Activated CD8-positive, alpha-beta memory T cell treated with anti-CD3 and anti-CD28 coated beads, Interleukin-2, amount 10 ng/mL, durations not matched to agents 7 days and 5 days (primary cell): ENCODE data around the gene PIGM. TPM values are rescaled to one million over a fixed set of nuclear protein-coding genes. Genes with fewer than 3 reads are reported as not detected.

ENCODE experiments used
- ATAC-seq: fragments of 150-1000 bp; cut with Tn5 transposase; one replicate; pipeline ENCODE4 v1.10.0; 2021; ENCODE audit warnings: moderate library complexity
- CTCF ChIA-PET: fragments of 350-600 bp; sonication (Branson Sonifier 250); formaldehyde crosslinking; loops from one replicate; lab custom pipeline; 2021; ENCODE audit warnings: antibody characterized with exemption; lab: Charles Lee
- DNase-seq: peaks from one replicate; pipeline ENCODE4 v3.0.0-alpha.2; 2020
- H3K27ac Mint-ChIP-seq: one replicate; pipeline ENCODE4 v1.8.0; 2021; ENCODE audit warnings: mild to moderate bottlenecking, mixed read lengths
- H3K27me3 Mint-ChIP-seq: one replicate; pipeline ENCODE4 v1.8.0; 2021; ENCODE audit warnings: mixed read lengths
- H3K36me3 Mint-ChIP-seq: one replicate; pipeline ENCODE4 v1.8.0; 2021; ENCODE audit warnings: mild to moderate bottlenecking, mixed read lengths
- H3K4me1 Mint-ChIP-seq: one replicate; pipeline ENCODE4 v1.8.0; 2021; ENCODE audit warnings: mixed read lengths
- H3K4me3 Mint-ChIP-seq: one replicate; pipeline ENCODE4 v1.8.0; 2021; ENCODE audit warnings: mild to moderate bottlenecking, moderate library complexity, mixed read lengths
- H3K9me3 Mint-ChIP-seq: one replicate; pipeline ENCODE4 v1.8.0; 2022; ENCODE audit warnings: low read depth, mixed read lengths
- total RNA-seq, 2 experiments: library from RNA; stranded (reverse); gene quantifications; one replicate each; pipeline ENCODE4 v1.2.3, GENCODE V29; 2021

PIGM gene
- total RNA-seq, 2 experiments from 2014 or later: 5.3 to 5.9 TPM

- ATAC-seq: no peak
- Mint-ChIP-seq H3K9me3 (no peaks in the 10 kb centered on the region), H3K27me3 (peaks cover 21% of the 10 kb centered on the region), H3K4me3 (no peak overlapping the region), H3K36me3 (no peaks in the 10 kb centered on the region), H3K4me1 (peaks cover 7% of the 10 kb centered on the region), H3K27ac (no peak overlapping the region)
- no peak for DNase-seq
- CTCF ChIA-PET: interaction anchor here (2.7 kb wide), 1 partner anchor 18 kb away, joined by 17 read pairs; no protein-coding TSS in a partner anchor
These were observed 42.2 kb downstream of the PIGM start for GRCh38 chr1:159989581-159989980.

- DNase-seq (no peak), ATAC-seq (no peak)
- Mint-ChIP-seq H3K4me3 (no peak overlapping the region), H3K27ac (no peak overlapping the region), H3K27me3 (peaks cover 24% of the 10 kb centered on the region), H3K9me3 (no peaks in the 10 kb centered on the region), H3K36me3 (no peaks in the 10 kb centered on the region), H3K4me1 (peaks cover 7% of the 10 kb centered on the region)
- CTCF ChIA-PET: no interaction called here
These were observed 43.8 kb downstream of the PIGM start for GRCh38 chr1:159988006-159988405.

GRCh38 chr1:159987186-159987585 is 44.6 kb downstream of the PIGM start:
- H3K27me3 Mint-ChIP-seq: peaks cover 23% of the 10 kb centered on the region
- peaks cover 7% of the 10 kb centered on the region for H3K4me1 Mint-ChIP-seq

GRCh38 chr1:159986531-159986930 is 45.3 kb downstream of the PIGM start:
- Mint-ChIP-seq H3K4me1 (peaks cover 6% of the 10 kb centered on the region), H3K4me3 (no peak overlapping the region), H3K36me3 (no peaks in the 10 kb centered on the region), H3K27me3 (peaks cover 28% of the 10 kb centered on the region), H3K9me3 (no peaks in the 10 kb centered on the region), H3K27ac (no peak overlapping the region)
- ATAC-seq (no peak), DNase-seq (no peak)
- CTCF ChIA-PET: interaction anchor here (1.3 kb wide), 1 partner anchor 50 kb away, joined by 4 read pairs; no protein-coding TSS in a partner anchor

More at GRCh38 chr1:159987186-159987585, 44.6 kb downstream of the PIGM start:
- no peaks in the 10 kb centered on the region for H3K9me3 Mint-ChIP-seq
- no peak for DNase-seq
- ATAC-seq: no peak
- H3K4me3 Mint-ChIP-seq: no peak overlapping the region
- CTCF ChIA-PET: interaction anchor here (1.3 kb wide), 1 partner anchor 51 kb away, joined by 4 read pairs; no protein-coding TSS in a partner anchor
- no peak overlapping the region for H3K27ac Mint-ChIP-seq
- no peaks in the 10 kb centered on the region for H3K36me3 Mint-ChIP-seq

GRCh38 chr1:159986093-159986492 is 45.7 kb downstream of the PIGM start:
- CTCF ChIA-PET: no interaction called here
- Mint-ChIP-seq H3K27me3 (peaks cover 28% of the 10 kb centered on the region), H3K36me3 (no peaks in the 10 kb centered on the region), H3K9me3 (no peaks in the 10 kb centered on the region), H3K4me1 (peaks cover 2% of the 10 kb centered on the region), H3K4me3 (no peak overlapping the region), H3K27ac (no peak overlapping the region)
- ATAC-seq (no peak), DNase-seq (no peak)

GRCh38 chr1:159985473-159985872 is 46.3 kb downstream of the PIGM start:
- H3K9me3 Mint-ChIP-seq: no peaks in the 10 kb centered on the region
- ATAC-seq: no peak
- no peaks in the 10 kb centered on the region for H3K36me3 Mint-ChIP-seq

GRCh38 chr1:159983681-159984080 is 48.1 kb downstream of the PIGM start:
- Mint-ChIP-seq H3K27ac (no peak overlapping the region), H3K4me1 (no peaks in the 10 kb centered on the region), H3K4me3 (no peak overlapping the region), H3K9me3 (no peaks in the 10 kb centered on the region), H3K27me3 (peaks cover 36% of the 10 kb centered on the region), H3K36me3 (no peaks in the 10 kb centered on the region)
- CTCF ChIA-PET: interaction anchor here (0.8 to 1.2 kb wide), 4 partner anchors 22 to 91 kb away, joined by 3 read pairs; no protein-coding TSS in a partner anchor
- DNase-seq (peak; percentile 27), ATAC-seq (no peak)

More at GRCh38 chr1:159985473-159985872, 46.3 kb downstream of the PIGM start:
- DNase-seq: no peak
- H3K27ac Mint-ChIP-seq: no peak overlapping the region
- H3K4me1 Mint-ChIP-seq: no peaks in the 10 kb centered on the region
- H3K4me3 Mint-ChIP-seq: no peak overlapping the region
- peaks cover 30% of the 10 kb centered on the region for H3K27me3 Mint-ChIP-seq
- CTCF ChIA-PET: no interaction called here

- no peaks in the 10 kb centered on the region for H3K36me3 Mint-ChIP-seq
- ATAC-seq: no peak
- no peak overlapping the region for H3K4me3 Mint-ChIP-seq
- DNase-seq: peak; percentile 5
- no peaks in the 10 kb centered on the region for H3K9me3 Mint-ChIP-seq
- H3K27ac Mint-ChIP-seq: no peak overlapping the region
- H3K27me3 Mint-ChIP-seq: peaks cover 49% of the 10 kb centered on the region
- CTCF ChIA-PET: interaction anchor here (0.9 to 1.1 kb wide), 2 partner anchors 20 to 24 kb away, joined by 3 read pairs; no protein-coding TSS in a partner anchor
- no peaks in the 10 kb centered on the region for H3K4me1 Mint-ChIP-seq
These were observed 49.5 kb downstream of the PIGM start for GRCh38 chr1:159982280-159982679.

- no peaks in the 10 kb centered on the region for H3K36me3 Mint-ChIP-seq
- H3K27ac Mint-ChIP-seq: no peak overlapping the region
- no peaks in the 10 kb centered on the region for H3K4me1 Mint-ChIP-seq
- no peak overlapping the region for H3K4me3 Mint-ChIP-seq
- ATAC-seq (no peak), DNase-seq (peak; percentile 29)
- H3K9me3 Mint-ChIP-seq: no peaks in the 10 kb centered on the region
- H3K27me3 Mint-ChIP-seq: peaks cover 57% of the 10 kb centered on the region
- CTCF ChIA-PET: interaction anchor here (0.9 kb wide), 1 partner anchor 20 kb away, joined by 3 read pairs; no protein-coding TSS in a partner anchor
These were observed 50.3 kb downstream of the PIGM start for GRCh38 chr1:159981351-159982055.

GRCh38 chr1:159980786-159981185 is 51.0 kb downstream of the PIGM start:
- Mint-ChIP-seq H3K4me3 (no peak overlapping the region), H3K27me3 (peaks cover 57% of the 10 kb centered on the region)
- no peak for ATAC-seq

GRCh38 chr1:159980076-159980475 is 51.7 kb downstream of the PIGM start:
- Mint-ChIP-seq H3K27me3 (peaks cover 54% of the 10 kb centered on the region), H3K4me3 (no peak overlapping the region), H3K36me3 (no peaks in the 10 kb centered on the region), H3K4me1 (no peaks in the 10 kb centered on the region), H3K9me3 (no peaks in the 10 kb centered on the region), H3K27ac (no peak overlapping the region)
- ATAC-seq (no peak), DNase-seq (peak; percentile 11)
- CTCF ChIA-PET: no interaction called here

More at GRCh38 chr1:159980786-159981185, 51.0 kb downstream of the PIGM start:
- peak; percentile 28 for DNase-seq
- Mint-ChIP-seq H3K4me1 (no peaks in the 10 kb centered on the region), H3K27ac (no peak overlapping the region), H3K9me3 (no peaks in the 10 kb centered on the region), H3K36me3 (no peaks in the 10 kb centered on the region)
- CTCF ChIA-PET: no interaction called here

GRCh38 chr1:159979257-159979656 is 52.5 kb downstream of the PIGM start:
- peaks cover 50% of the 10 kb centered on the region for H3K27me3 Mint-ChIP-seq
- H3K4me3 Mint-ChIP-seq: no peak overlapping the region
- H3K9me3 Mint-ChIP-seq: no peaks in the 10 kb centered on the region
- DNase-seq (no peak), ATAC-seq (no peak)
- H3K27ac Mint-ChIP-seq: no peak overlapping the region
- no peaks in the 10 kb centered on the region for H3K36me3 Mint-ChIP-seq
- CTCF ChIA-PET: interaction anchor here (1.4 kb wide), 1 partner anchor 29 kb away, joined by 4 read pairs; no protein-coding TSS in a partner anchor
- no peaks in the 10 kb centered on the region for H3K4me1 Mint-ChIP-seq

- H3K4me1 Mint-ChIP-seq: no peaks in the 10 kb centered on the region
- H3K27ac Mint-ChIP-seq: no peak overlapping the region
- ATAC-seq (no peak), DNase-seq (peak; percentile 27)
- H3K9me3 Mint-ChIP-seq: no peaks in the 10 kb centered on the region
- H3K4me3 Mint-ChIP-seq: no peak overlapping the region
- CTCF ChIA-PET: interaction anchor here (1.4 kb wide), 1 partner anchor 30 kb away, joined by 4 read pairs; no protein-coding TSS in a partner anchor
- H3K36me3 Mint-ChIP-seq: no peaks in the 10 kb centered on the region
- H3K27me3 Mint-ChIP-seq: peaks cover 42% of the 10 kb centered on the region
These were observed 53.7 kb downstream of the PIGM start for GRCh38 chr1:159978107-159978398.
